Stimulated activated CD8-positive, alpha-beta memory T cell treated with anti-CD3 and anti-CD28 coated beads, Interleukin-15, amount 100 ng/mL, for 48 hours (primary cell): Measurements from ENCODE around the gene NNT.
"Not testable (repeated sequence)": the region's sequence is repeated elsewhere in the genome, so short reads cannot be mapped to it uniquely, and the experiment has no call there.

Experiments used
- DNase-seq, 2 donors: peaks; one replicate each; pipeline ENCODE4 v3.0.0-alpha.2; 2020; ENCODE audit warnings: low read depth in 2 of 2

NNT gene

GRCh38 chr5:43664501-43665040 lies 61.6 kb downstream of the NNT start:
- no peak for DNase-seq

- DNase-seq = not testable (repeated sequence)
These were observed 62.8 kb downstream of the NNT start for GRCh38 chr5:43665749-43666148.

- not testable (repeated sequence) for DNase-seq
These were observed 63.7 kb downstream of the NNT start for GRCh38 chr5:43666728-43667127.

GRCh38 chr5:43667379-43667778 lies 64.4 kb downstream of the NNT start:
- DNase-seq = not testable (repeated sequence)

GRCh38 chr5:43674536-43674935 lies 71.6 kb downstream of the NNT start:
- DNase-seq = no peak

GRCh38 chr5:43675357-43675756 lies 72.4 kb downstream of the NNT start:
- DNase-seq = no peak

GRCh38 chr5:43676083-43676840 lies 73.3 kb downstream of the NNT start:
- no peak for DNase-seq

- no peak for DNase-seq
These were observed 74.3 kb downstream of the NNT start for GRCh38 chr5:43677253-43677652.

- DNase-seq = no peak
These were observed 76.2 kb downstream of the NNT start for GRCh38 chr5:43679214-43679613.

- DNase-seq = no peak
These were observed 77.3 kb downstream of the NNT start for GRCh38 chr5:43680286-43680685.

GRCh38 chr5:43683884-43684471 lies 81.0 kb downstream of the NNT start:
- DNase-seq = no peak

GRCh38 chr5:43685252-43685950 lies 82.4 kb downstream of the NNT start:
- no peak for DNase-seq

- no peak for DNase-seq
These were observed 84.3 kb downstream of the NNT start for GRCh38 chr5:43687275-43687674.

- DNase-seq = no peak
These were observed 88.3 kb downstream of the NNT start for GRCh38 chr5:43691275-43691674.

GRCh38 chr5:43691893-43692292 lies 88.9 kb downstream of the NNT start:
- no peak for DNase-seq

GRCh38 chr5:43693411-43693810 lies 90.4 kb downstream of the NNT start:
- DNase-seq = no peak

- no peak for DNase-seq
These were observed 91.0 kb downstream of the NNT start for GRCh38 chr5:43694027-43694426.

- DNase-seq = not testable (repeated sequence)
These were observed 93.5 kb downstream of the NNT start for GRCh38 chr5:43696444-43696843.

- DNase-seq = no peak
These were observed 96.9 kb downstream of the NNT start for GRCh38 chr5:43699910-43700309.

GRCh38 chr5:43700601-43701000 lies 97.6 kb downstream of the NNT start:
- no peak for DNase-seq

GRCh38 chr5:43701227-43701626 lies 98.2 kb downstream of the NNT start:
- DNase-seq = no peak

GRCh38 chr5:43702293-43702692 lies 99.3 kb downstream of the NNT start:
- no peak for DNase-seq

GRCh38 chr5:43702815-43703214 lies 99.8 kb downstream of the NNT start:
- no peak for DNase-seq
